Kidney epithelial cell (primary cell): ENCODE results near the gene JMJD8. TPM values are rescaled to one million over a fixed set of nuclear protein-coding genes. Genes with fewer than 3 reads are reported as not detected.

ENCODE experiments used
- DNase-seq: peaks from one replicate; pipeline ENCODE4 v3.0.0-alpha.2; 2010; ENCODE audit warnings: low read depth
- H3K27me3 ChIP-seq: 2 replicates; pipeline ENCODE4 v1.6.0; 2011; ENCODE audit warnings: low read length; ENCODE audit not compliant: control insufficient read depth, insufficient read depth
- H3K36me3 ChIP-seq: 2 replicates; pipeline ENCODE4 v1.5.1; 2011; ENCODE audit warnings: low read length; ENCODE audit not compliant: control insufficient read depth, insufficient read depth
- H3K4me3 ChIP-seq: 2 replicates; pipeline ENCODE4 v1.5.1; 2011; ENCODE audit warnings: low read depth, mild to moderate bottlenecking, control low read depth, low read length
- CTCF ChIP-seq: IDR thresholded peaks from 2 replicates; pipeline ENCODE4 v1.5.1; 2011; ENCODE audit warnings: mild to moderate bottlenecking, moderate library complexity, low read length, control low read depth, inconsistent platforms; ENCODE audit not compliant: insufficient read depth, poor library complexity, severe bottlenecking
- total RNA-seq: library from RNA; depleted of rRNA; stranded (reverse); fragments of >200 nt; gene quantifications from 2 replicates; pipeline ENCODE4 v1.2.3, GENCODE V29; 2015

Gene JMJD8
- total RNA-seq, 1 donor from 2014 or later: 59.4 TPM

- no peaks in the 10 kb centered on the region for H3K36me3 ChIP-seq
- DNase-seq: no peak
- no peak for TF ChIP-seq CTCF
- H3K27me3 ChIP-seq: peaks cover 88% of the 10 kb centered on the region
- H3K4me3 ChIP-seq: no peak overlapping the region
These were observed 23.0 kb upstream of the JMJD8 start for GRCh38 chr16:707062-707538.

DNA sequence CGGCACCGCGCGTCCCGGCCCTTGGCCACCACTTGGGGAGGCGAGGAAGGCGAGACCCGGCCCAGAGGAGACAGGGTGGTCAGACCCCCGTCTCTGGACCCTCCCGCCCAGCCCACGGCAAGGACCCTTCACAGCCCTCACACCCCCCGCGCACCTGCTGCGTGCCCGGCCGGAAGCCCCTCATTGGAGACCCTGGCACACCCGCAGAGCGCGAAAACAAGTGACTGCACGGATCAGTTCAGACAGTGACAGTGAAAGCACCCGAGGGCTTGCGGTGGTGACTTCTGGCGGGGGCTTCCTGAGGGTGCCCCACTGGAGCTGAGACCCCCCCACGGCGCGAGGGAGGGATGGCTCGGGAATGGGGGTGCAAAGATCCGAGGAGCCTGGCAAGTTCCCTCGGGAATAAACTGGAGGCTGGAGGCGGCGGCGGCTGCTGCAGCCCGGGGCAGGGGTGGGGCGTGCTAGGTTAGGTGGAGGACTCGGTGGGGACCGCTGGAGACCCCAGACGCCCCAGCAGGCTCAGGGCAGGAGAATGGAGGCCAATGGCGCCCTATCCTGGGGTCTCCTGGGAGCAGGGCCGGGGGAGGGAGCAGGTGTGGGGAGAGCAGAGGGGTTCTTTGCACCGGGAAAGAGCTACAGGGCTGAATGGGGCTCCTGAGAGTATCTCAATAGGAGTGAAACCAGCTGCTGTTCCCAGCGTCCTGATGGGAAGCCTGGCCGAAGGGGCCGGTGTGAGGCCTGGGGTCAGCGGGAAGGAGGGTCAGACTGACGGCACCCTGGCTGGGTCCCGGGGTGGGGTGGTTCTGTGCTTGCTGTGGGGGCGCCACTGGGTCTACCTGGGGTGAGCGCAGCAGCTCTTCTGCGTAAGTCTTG is 22.3 kb upstream of the JMJD8 start:
- no peak overlapping the region for H3K4me3 ChIP-seq
- peaks cover 95% of the 10 kb centered on the region for H3K27me3 ChIP-seq
- no peak for DNase-seq
- no peaks in the 10 kb centered on the region for H3K36me3 ChIP-seq
- no peak for TF ChIP-seq CTCF

DNA sequence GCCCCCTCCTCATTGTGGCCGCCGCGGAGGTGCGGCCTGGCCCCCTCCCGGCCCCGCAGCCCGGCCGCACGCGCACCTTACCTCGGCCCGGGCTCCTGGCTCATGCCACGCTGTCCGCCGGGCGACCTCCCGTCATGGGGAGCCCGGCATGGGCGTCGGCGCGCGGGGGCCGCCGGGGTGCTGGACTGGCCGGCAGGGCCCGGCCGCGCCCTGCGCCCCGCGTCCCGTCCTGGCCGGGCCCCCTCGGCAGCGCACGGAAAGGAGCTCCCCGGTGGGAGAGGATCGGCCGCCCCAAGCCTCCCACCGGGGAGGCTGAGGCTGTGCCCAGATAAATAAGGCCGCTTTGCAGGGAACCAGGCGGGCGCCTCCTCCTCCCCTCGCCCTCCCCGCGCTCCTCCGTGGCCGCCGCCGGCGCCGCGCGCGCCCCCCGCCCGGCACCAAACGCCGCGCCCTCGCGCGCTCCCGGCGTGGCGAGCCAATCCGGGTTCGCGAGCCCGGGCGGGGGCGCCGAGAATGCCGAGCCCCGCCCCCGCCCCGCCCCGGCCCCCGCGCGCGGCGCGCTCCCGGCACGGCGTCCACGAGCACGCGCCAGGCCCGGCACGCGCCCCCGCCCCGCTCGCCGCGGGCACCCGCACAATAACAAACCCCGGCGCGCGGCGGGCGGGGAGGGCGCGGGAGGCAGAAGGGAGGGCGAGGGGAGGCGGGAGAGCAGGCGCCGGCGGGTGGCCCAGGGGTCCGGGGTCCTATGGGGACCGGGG is 21.5 kb upstream of the JMJD8 start, which contains the start of gene FBXL16:
Gene FBXL16, minus strand, starts transcription at position 371 of the 758 bp plus-strand sequence. CDS start 8,396 bp downstream, outside the sequence.
- Histone ChIP-seq H3K36me3 (no peaks in the 10 kb centered on the region), H3K27me3 (peaks cover 95% of the 10 kb centered on the region), H3K4me3 (no peak within 1 kb of the TSS)
- no peak for DNase-seq
- TF ChIP-seq CTCF: no peak

DNA sequence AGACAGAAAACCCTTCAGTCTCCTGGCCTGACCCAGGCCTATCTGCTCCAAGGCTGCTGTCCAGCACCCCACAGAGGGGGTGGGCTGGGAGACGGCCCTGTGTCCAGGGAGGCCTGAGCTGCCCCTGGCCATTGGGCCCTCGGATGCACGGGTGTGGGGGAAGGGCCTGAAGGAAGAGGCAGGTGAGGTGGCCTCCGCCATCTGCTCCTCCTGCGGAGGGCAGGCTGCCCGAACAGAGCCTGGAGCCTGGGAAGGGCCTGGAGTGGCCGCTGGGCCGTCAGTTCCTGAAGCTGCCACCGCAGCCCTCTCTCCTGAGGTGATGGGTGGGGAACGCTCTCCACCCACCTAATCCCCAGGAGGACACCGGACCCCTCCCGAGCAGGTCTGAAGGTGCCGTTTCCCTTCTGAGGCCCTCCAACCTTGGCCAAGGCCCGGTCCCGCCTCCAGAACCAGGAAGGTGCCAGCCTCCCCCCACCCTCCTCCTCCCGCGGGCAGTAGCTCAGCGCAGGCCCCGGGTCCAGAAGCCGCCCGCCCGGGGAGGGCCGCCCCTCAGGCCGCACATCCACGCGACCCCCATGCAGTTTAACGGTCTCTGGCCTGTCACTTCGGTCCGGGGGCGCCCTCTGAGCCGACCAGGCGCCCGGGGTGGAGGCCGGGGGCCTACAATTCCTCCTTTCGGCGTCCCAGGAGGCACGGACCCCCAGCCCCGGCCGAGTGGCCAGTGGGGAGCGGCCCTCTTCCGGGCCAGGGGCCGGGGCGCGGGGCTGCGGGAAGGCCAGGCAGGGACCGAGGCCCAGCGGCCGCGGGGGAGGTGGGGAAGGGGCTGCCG is 20.6 kb upstream of the JMJD8 start:
- no peak for DNase-seq
- H3K4me3 ChIP-seq: no peak overlapping the region
- no peak for TF ChIP-seq CTCF
- peaks cover 95% of the 10 kb centered on the region for H3K27me3 ChIP-seq
- H3K36me3 ChIP-seq: no peaks in the 10 kb centered on the region

GRCh38 chr16:704047-704446 is 19.9 kb upstream of the JMJD8 start:
- no peaks in the 10 kb centered on the region for H3K36me3 ChIP-seq
- DNase-seq: no peak
- H3K4me3 ChIP-seq: no peak overlapping the region
- TF ChIP-seq CTCF: no peak
- peaks cover 95% of the 10 kb centered on the region for H3K27me3 ChIP-seq
